K562 (cell line): ENCODE measurements around the gene ITPRIP. TPM values are rescaled to one million over a fixed set of nuclear protein-coding genes. Genes with fewer than 3 reads are reported as not detected.

Source experiments
- BRF1 ChIP-seq: IDR thresholded peaks from 3 replicates; pipeline ENCODE4 v1.6.1; 2011; ENCODE audit warnings: borderline replicate concordance, mild to moderate bottlenecking; ENCODE audit not compliant: insufficient read length; ENCODE audit errors: extremely low read depth
- BRF2 ChIP-seq: IDR thresholded peaks from 3 replicates; pipeline ENCODE4 v1.6.1; 2011; ENCODE audit warnings: borderline replicate concordance, mild to moderate bottlenecking; ENCODE audit not compliant: insufficient read length, insufficient read depth
- KDM4B ChIP-seq, 2 experiments: fragments of 450-650 bp in 1 of 2; sonication (generic) in 1 of 2; IDR thresholded peaks; 2 replicates each; pipeline ENCODE4 v1.6.1; 2016 to 2017; ENCODE audit warnings: borderline replicate concordance in 2 of 2, antibody characterized with exemption in 1 of 2, low read depth in 1 of 2, mild to moderate bottlenecking in 1 of 2
- MED1 ChIP-seq: sonication (generic); formaldehyde crosslinking; IDR thresholded peaks from 2 replicates; pipeline ENCODE4 v1.8.1; 2023; ENCODE audit warnings: missing genetic modification reagents, borderline replicate concordance
- RNF219 ChIP-seq: fragments of 250-450 bp; sonication (Bioruptor Pico); IDR thresholded peaks from 2 replicates; pipeline ENCODE4 v1.5.0; 2022; ENCODE audit warnings: mild to moderate bottlenecking
- SREBF2 ChIP-seq: sonication (generic); formaldehyde crosslinking; IDR thresholded peaks from 2 replicates; pipeline ENCODE4 v1.4.0; 2020; ENCODE audit warnings: mild to moderate bottlenecking, missing genetic modification reagents
- TAL1 ChIP-seq: fragments of 450-650 bp; IDR thresholded peaks from 2 replicates; pipeline ENCODE4 v1.6.1; 2016; ENCODE audit warnings: mild to moderate bottlenecking
- ZBTB1 ChIP-seq: sonication (generic); formaldehyde crosslinking; IDR thresholded peaks from 2 replicates; pipeline ENCODE4 v1.8.1; 2023; ENCODE audit warnings: missing genetic modification reagents, low read depth, mild to moderate bottlenecking, borderline replicate concordance
- ZBTB26 ChIP-seq: fragments of 450-650 bp; formaldehyde crosslinking; IDR thresholded peaks from 2 replicates; pipeline ENCODE4 v1.4.0; 2022; ENCODE audit warnings: missing genetic modification characterization
- ZNF140 ChIP-seq: fragments of 250-450 bp; sonication (Bioruptor Pico); IDR thresholded peaks from 2 replicates; pipeline ENCODE4 v1.8.0; 2021; ENCODE audit warnings: moderate library complexity, mild to moderate bottlenecking, inconsistent platforms
- ZNF395 ChIP-seq: fragments of 200-800 bp; sonication (Bioruptor generic); IDR thresholded peaks from 2 replicates; pipeline ENCODE4 v1.6.1; 2017; ENCODE audit warnings: missing genetic modification characterization, missing compliant biosample characterization
- ZNF830 ChIP-seq: fragments of 250-450 bp; sonication (Bioruptor Pico); IDR thresholded peaks from 2 replicates; pipeline ENCODE4 v1.5.0; 2021; ENCODE audit warnings: mild to moderate bottlenecking
- polyA plus RNA-seq, 8 experiments: library from polyadenylated mRNA; depleted of rRNA in 4 of 8; stranded (reverse) in 5 of 8; unstranded in 3 of 8; fragments of >200 nt; fragmentation: Nextera tagmentation in 2 of 8; fragmentation: Illumina TruSeq in 1 of 8; extraction: Ambion mirVana in 2 of 8; extraction: Trizol in 1 of 8; gene quantifications; 2 replicates each; pipeline versions ENCODE4 v1.2.1 to v1.2.3, GENCODE V29; 2011 to 2014; ENCODE audit warnings: inconsistent platforms in 1 of 8, missing spikeins in 1 of 8
- total RNA-seq, 7 experiments: library from RNA; depleted of rRNA in 6 of 7; stranded (reverse); fragments of >200 nt in 6 of 7; fragmentation: Illumina TruSeq in 2 of 7; extraction: Trizol in 2 of 7; gene quantifications; 2 replicates each; pipeline versions ENCODE4 v1.2.1 to v1.2.3, GENCODE V29; 2011 to 2021; ENCODE audit warnings: low replicate concordance in 1 of 7
- TF ChIP-seq, protein P1 (sequence below): fragments of 250-450 bp; sonication (Bioruptor Pico); IDR thresholded peaks from 2 replicates; pipeline ENCODE4 v1.5.0; 2020; ENCODE audit warnings: mild to moderate bottlenecking
- TF ChIP-seq, protein P2 (sequence below): sonication (generic); formaldehyde crosslinking; IDR thresholded peaks from 2 replicates; pipeline ENCODE4 v1.9.0; 2022; ENCODE audit warnings: mild to moderate bottlenecking, missing genetic modification reagents
- TF ChIP-seq, protein P3 (sequence below): fragments of 450-650 bp; IDR thresholded peaks from one replicate; pipeline ENCODE4 v1.6.1; 2018; ENCODE audit warnings: mild to moderate bottlenecking, moderate library complexity; ENCODE audit not compliant: partially characterized antibody

ITPRIP gene
- total and polyA plus RNA-seq, 9 of the 15 experiments (the other 6 are each of a cell fraction or from before 2014, with no cell fraction given): 4.4 to 28.5 (median 10.9) TPM

GRCh38 chr10:104332243-104333031 lies 5.8 kb downstream of the ITPRIP start (continued):
- TF ChIP-seq, protein P1, sequence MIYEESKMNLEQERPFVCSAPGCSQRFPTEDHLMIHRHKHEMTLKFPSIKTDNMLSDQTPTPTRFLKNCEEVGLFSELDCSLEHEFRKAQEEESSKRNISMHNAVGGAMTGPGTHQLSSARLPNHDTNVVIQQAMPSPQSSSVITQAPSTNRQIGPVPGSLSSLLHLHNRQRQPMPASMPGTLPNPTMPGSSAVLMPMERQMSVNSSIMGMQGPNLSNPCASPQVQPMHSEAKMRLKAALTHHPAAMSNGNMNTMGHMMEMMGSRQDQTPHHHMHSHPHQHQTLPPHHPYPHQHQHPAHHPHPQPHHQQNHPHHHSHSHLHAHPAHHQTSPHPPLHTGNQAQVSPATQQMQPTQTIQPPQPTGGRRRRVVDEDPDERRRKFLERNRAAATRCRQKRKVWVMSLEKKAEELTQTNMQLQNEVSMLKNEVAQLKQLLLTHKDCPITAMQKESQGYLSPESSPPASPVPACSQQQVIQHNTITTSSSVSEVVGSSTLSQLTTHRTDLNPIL (CRISPR knock-in tag): no peak
- TF ChIP-seq, protein P2, sequence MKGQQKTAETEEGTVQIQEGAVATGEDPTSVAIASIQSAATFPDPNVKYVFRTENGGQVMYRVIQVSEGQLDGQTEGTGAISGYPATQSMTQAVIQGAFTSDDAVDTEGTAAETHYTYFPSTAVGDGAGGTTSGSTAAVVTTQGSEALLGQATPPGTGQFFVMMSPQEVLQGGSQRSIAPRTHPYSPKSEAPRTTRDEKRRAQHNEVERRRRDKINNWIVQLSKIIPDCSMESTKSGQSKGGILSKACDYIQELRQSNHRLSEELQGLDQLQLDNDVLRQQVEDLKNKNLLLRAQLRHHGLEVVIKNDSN (CRISPR knock-in tag): no peak
- TF ChIP-seq BRF1: no peak
- no peak for TF ChIP-seq MED1
- TF ChIP-seq ZNF395 (CRISPR knock-in tag): no peak
- TF ChIP-seq SREBF2 (CRISPR knock-in tag): no peak
- no peak for TF ChIP-seq KDM4B (IDR thresholded peaks at IDR 0.05; ENCODE audit: borderline replicate concordance in 2 of 2, low read depth in 1 of 2)
- TF ChIP-seq RNF219 (CRISPR knock-in tag): no peak
- no peak for TF ChIP-seq ZBTB26
- TF ChIP-seq BRF2: no peak
- no peak for TF ChIP-seq ZBTB1 (CRISPR knock-in tag)
- peak; percentile 69 for TF ChIP-seq TAL1
- TF ChIP-seq ZNF140 (CRISPR knock-in tag): no peak
- TF ChIP-seq ZNF830 (CRISPR knock-in tag): no peak
- TF ChIP-seq, protein P3, sequence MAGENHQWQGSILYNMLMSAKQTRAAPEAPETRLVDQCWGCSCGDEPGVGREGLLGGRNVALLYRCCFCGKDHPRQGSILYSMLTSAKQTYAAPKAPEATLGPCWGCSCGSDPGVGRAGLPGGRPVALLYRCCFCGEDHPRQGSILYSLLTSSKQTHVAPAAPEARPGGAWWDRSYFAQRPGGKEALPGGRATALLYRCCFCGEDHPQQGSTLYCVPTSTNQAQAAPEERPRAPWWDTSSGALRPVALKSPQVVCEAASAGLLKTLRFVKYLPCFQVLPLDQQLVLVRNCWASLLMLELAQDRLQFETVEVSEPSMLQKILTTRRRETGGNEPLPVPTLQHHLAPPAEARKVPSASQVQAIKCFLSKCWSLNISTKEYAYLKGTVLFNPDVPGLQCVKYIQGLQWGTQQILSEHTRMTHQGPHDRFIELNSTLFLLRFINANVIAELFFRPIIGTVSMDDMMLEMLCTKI: no peak
